Stimulated activated CD4-positive, alpha-beta T cell treated with anti-CD3 and anti-CD28 coated beads, Interleukin-1b, Interleukin-23, amount 100 ng/mL, for 48 hours (primary cell): ENCODE measurements around the gene LAMB1.

Experiments used
- DNase-seq: peaks from one replicate; pipeline ENCODE4 v3.0.0-alpha.2; 2020

Gene LAMB1

GRCh38 chr7:108016841-108017775 lies 14.1 kb upstream of the LAMB1 start:
- peak; percentile 35 for DNase-seq

- DNase-seq: no peak
These were observed 12.8 kb upstream of the LAMB1 start for GRCh38 chr7:108015740-108016139.

- DNase-seq: no peak
These were observed 12.1 kb upstream of the LAMB1 start for GRCh38 chr7:108014747-108015682.

- DNase-seq: no peak
These were observed 11.3 kb upstream of the LAMB1 start for GRCh38 chr7:108014215-108014614.

- no peak for DNase-seq
These were observed 9.8 kb upstream of the LAMB1 start for GRCh38 chr7:108012499-108013430.

GRCh38 chr7:108010377-108010776 lies 7.4 kb upstream of the LAMB1 start:
- DNase-seq: no peak

- no peak for DNase-seq
These were observed 6.9 kb upstream of the LAMB1 start for GRCh38 chr7:108009873-108010272.

- DNase-seq: no peak
These were observed 5.9 kb upstream of the LAMB1 start for GRCh38 chr7:108008827-108009226.

- no peak for DNase-seq
These were observed 5.3 kb upstream of the LAMB1 start for GRCh38 chr7:108008240-108008639.

GRCh38 chr7:108007762-108008161 lies 4.8 kb upstream of the LAMB1 start:
- no peak for DNase-seq

GRCh38 chr7:108007261-108007660 lies 4.3 kb upstream of the LAMB1 start:
- DNase-seq: no peak

- DNase-seq: no peak
These were observed 1.5 kb upstream of the LAMB1 start for GRCh38 chr7:108004220-108005142.

- no peak for DNase-seq
These were observed 606 bp upstream of the LAMB1 start for GRCh38 chr7:108003599-108003935.

GRCh38 chr7:108001764-108002725 lies 916 bp downstream of the LAMB1 start:
- DNase-seq: no peak

GRCh38 chr7:108000875-108001763 lies 1.8 kb downstream of the LAMB1 start:
- no peak for DNase-seq

- no peak for DNase-seq
These were observed 3.0 kb downstream of the LAMB1 start for GRCh38 chr7:107999779-108000560.

- no peak for DNase-seq
These were observed 4.1 kb downstream of the LAMB1 start for GRCh38 chr7:107998660-107999480.
